NCI-H345 (cell line): ENCODE measurements around the gene TTLL12.

Experiments used
- DNase-seq: peaks from one replicate; lab custom pipeline; 2025; lab: John Stamatoyannopoulos, UW

TTLL12 gene

DNA sequence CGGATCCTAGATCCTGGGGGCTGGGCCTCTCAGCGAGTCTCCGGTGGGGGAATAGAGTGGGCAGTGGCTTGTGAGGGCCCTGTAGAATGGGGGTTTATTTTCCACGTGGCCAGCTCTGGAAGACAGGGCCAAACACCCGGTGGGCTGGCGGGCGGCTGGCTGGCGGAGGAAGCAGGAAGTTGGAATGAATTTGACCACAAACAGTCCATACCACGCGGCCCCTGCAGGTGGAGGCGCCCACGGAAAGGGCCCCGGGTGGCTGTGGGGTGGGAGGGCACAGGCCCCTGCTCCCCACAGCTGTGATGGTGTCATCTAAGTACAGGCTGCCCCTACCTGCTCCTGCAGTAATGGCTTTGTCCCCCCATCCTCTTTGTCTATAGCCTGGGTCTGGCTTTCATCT is 58.8 kb downstream of the TTLL12 start:
- DNase-seq = no peak

DNA sequence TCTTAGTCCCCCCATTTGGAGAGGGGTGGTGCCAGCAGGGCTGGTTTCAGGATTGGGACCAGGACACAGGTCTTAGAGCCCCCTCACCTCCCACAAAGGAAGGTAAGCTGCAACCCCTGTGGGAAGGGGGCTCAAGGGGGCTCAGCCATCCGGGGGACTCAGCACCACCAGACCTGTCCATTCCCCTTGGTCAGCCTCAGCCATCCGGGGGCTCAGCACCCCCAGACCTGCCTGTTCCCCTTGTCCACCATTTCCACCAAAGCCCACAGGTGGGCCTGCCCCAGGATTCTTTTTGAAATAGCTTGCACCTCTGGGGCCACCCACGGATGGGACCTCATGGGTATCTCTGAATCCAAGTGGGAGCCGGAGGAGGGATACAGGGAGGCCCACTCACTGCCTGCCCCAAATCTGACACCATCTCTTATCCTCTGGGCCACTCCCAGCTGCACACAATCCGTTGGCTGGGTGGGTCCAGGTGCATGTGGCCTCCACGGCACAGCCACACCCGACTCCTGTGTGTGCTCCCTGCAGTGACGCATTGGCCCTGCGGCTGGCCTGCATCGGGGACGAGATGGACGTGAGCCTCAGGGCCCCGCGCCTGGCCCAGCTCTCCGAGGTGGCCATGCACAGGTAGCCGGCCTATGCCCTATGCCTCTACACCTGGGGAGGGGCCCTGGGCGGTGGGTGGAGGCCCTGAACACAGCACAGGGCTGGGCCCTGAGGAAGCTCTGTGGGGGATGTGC is 59.6 kb downstream of the TTLL12 start:
- no peak for DNase-seq

DNA sequence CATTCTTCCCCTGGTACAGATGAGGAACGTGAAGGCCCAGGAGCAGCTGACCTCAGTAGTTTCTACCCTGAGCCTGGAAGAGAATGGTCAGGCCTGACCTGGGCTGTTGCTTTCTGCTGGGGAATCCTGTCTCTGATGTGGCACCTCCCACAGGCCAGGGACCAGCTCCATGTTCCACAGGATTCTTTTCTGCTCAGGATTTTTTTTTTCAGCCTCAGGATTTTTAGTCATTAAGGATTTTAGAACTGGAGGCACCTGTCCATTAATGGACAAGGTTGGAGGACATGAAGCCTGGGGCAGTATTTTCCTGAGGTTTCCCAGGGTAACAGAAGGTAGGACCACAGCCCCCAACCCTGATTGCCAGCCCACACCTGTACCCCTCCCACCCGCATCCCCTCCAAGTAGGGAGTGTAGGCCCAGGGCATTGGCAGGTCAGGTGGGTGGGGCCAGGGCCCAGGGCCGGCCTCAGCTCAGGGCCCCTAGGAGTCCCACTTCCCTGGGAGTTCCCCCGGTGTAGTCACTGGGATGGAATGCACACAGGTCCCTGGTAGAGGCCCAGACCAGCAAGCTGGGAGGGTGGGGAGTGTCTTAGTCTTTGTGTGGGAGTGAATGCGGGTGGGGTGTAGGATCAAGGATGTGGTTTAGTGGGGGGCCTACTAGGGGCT is 60.3 kb downstream of the TTLL12 start:
- no peak for DNase-seq

DNA sequence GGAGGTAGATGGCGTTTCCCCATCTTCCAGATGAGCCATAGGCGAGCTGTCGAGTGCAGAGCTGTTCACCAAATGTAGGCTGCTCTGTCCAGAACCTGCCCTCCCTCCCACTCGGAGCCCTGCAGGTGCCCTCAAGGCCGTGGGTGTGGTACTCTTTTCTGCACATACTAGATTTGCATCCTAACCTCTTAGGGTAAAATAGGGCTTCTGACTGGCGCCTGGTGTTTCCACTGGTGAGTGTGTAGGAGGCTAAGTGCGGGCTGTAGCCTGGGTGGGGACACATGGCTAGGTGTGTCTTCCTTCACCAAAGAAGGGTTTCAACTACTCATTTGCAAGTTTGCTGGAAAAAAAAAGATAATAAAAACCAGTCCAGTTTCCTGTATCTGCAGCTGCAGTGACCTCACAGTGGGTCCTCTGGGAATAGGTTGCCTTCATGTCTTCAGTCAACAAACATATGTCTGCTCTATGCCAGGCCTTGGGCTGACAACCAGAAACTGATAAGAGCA is 67.9 kb downstream of the TTLL12 start:
- DNase-seq = peak; percentile 47

DNA sequence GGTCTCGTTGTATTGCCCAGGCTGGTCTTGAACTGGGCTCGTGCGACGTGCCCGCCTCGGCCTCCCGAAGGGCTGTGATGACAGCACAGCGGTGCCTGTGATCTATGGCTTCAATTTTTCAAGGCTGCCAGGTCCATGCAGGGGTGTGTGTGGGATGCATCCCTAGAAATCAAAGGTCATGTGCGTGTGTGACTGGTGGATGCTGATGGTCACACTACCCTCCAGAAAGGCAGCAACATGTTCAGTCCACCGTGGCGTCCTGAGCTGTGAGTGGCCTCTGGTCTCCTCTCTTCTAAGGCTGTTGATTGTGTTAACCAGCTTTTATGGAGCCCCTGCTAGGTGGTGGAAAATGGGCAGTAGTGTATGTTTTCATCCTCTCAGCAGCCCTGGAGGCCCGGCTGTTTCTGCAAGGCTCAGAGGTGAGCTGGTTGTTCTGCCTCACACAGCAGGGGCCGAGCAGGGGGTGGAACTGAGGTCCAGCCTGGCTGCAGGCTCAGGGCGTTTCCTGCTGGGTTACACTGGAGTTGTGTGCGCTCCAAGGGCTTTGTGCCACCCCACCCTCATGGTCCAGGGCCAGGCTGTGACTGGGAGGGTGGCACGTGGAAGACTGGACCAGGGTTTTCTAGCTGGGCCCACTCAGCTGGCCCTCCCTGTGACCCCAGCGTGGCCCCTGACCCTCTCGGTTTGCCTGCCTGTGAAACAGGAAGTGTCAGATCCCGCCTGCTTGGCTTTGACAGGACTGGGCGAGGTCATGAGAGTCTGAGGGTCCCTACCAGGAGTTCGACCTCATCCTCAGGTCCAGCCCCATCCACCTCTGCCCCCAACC is 68.7 kb downstream of the TTLL12 start:
- DNase-seq = no peak

DNA sequence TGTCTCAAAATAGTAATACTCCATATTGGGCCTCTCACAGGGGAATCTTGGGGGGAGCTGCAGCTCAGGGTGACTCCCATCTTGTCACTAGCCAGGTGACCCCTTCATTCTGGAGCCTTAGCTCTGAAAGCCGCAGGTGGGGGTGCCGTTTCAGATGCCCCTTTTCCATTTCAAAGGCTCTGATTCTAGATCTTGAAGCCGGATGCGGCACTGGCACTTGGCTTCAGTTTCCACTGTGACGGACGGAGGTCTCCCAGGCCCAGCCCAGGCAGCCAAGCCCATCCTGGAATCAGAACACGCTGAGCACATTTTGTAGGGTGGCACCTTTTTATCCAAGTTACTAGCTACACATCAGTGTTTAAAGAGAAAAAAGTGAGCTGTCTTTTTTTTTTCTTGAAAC is 70.0 kb downstream of the TTLL12 start:
- no peak for DNase-seq
